Measurements from ENCODE around the gene KCNAB3.

The KCNAB3 gene

DNA sequence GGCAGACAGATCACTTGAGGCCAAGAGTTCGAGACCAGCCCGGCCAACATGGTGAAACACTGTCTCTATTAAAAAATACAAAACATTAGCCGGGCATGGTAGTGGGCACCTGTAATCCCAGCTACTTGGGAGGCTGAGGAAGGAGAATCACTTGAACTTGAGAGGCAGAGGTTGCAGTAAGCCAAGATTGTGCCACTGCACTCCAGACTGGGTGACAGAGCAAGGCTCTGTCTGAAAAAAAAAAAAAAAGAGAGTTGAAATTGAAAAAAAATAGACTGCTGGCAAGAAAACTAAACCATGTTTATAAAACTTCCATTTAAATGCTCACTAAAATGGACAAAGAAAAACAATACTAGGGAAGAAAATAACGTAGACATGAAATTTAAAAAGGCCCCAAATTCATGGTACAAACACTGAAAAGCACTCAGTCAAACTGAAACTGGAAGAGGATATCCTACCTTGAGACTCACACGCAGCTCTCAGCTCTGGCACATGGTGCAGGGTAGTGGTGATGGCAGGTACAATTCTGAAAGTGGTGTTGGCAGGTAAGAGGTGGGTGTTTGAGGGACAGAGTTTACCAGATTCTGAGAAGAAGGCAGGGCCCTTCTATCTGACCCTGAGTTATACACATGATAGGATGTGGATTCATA lies 21.6 kb upstream of the KCNAB3 start:
- TF ChIP-seq, protein P1, sequence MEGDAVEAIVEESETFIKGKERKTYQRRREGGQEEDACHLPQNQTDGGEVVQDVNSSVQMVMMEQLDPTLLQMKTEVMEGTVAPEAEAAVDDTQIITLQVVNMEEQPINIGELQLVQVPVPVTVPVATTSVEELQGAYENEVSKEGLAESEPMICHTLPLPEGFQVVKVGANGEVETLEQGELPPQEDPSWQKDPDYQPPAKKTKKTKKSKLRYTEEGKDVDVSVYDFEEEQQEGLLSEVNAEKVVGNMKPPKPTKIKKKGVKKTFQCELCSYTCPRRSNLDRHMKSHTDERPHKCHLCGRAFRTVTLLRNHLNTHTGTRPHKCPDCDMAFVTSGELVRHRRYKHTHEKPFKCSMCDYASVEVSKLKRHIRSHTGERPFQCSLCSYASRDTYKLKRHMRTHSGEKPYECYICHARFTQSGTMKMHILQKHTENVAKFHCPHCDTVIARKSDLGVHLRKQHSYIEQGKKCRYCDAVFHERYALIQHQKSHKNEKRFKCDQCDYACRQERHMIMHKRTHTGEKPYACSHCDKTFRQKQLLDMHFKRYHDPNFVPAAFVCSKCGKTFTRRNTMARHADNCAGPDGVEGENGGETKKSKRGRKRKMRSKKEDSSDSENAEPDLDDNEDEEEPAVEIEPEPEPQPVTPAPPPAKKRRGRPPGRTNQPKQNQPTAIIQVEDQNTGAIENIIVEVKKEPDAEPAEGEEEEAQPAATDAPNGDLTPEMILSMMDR (IDR thresholded peaks at IDR 0.05; ENCODE audit: insufficient read depth, low read depth, low read length, missing control alignments) = no peak
- no peak for DNase-seq (ENCODE audit: low read depth)
- H3K4me3 ChIP-seq (ENCODE audit: low read length) = no peak overlapping the region

DNA sequence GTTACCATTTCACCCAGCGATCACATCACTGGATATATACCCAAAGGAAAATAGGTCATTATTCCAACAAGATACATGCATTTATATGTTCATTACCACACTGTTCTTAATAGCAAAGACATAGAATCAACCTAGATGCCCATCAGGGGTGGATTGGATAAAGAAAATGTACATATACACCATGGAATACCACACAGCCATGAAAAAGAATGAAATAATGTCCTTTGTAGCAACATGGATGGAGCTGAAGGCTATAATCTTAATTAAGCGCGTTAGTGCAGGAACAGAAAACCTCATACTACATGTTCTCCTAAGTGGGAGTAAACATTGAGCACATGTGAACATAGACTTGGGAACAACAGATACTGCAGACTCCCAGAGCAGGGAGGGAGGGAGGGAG lies 20.9 kb upstream of the KCNAB3 start:
- TF ChIP-seq, protein P1 (IDR thresholded peaks at IDR 0.05; ENCODE audit: insufficient read depth, low read depth, low read length, missing control alignments) = no peak
- H3K4me3 ChIP-seq (ENCODE audit: low read length) = no peak overlapping the region
- no peak for DNase-seq (ENCODE audit: low read depth)

DNA sequence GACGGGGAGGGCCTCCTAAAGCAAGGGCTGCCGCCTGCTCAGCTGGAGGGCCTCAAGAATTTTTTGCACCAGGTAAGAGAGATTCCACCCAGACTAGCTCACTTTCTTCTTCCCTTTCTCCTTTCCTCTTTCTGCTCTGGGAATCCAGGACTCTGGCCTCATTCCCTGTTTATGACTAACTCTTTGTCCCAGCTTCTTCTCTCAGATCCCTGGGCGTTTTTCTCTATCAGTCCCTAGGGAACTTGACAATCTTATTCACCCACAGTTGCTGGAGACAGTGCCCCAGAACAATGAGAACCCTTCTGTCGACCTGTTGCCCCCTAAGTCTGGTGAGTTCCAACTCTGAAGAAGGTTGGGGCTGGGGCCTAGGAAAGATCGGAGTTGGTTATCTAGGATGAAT lies 18.0 kb upstream of the KCNAB3 start:
- DNase-seq (ENCODE audit: low read depth) = no peak
- TF ChIP-seq, protein P1 (IDR thresholded peaks at IDR 0.05; ENCODE audit: insufficient read depth, low read depth, low read length, missing control alignments) = no peak
- no peak overlapping the region for H3K4me3 ChIP-seq (ENCODE audit: low read length)

DNA sequence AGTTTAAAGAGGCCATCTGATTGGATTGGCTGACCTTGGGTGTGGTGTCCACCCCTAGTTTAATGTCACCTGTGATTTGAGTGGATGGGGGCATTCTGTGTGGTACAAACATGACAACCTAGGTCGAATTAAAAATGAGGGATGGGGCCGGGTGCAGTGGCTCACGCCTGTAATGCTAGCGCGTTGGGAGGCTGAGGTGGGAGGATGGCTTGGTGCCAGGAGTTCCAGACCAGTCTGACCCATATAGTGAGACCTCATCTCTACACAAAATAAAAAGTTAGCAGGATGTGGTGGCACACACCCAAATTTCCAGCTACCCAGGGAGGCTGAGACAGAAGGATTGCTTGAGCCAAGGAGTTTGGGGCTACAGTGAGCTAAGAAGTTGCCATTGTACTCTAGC lies 16.8 kb upstream of the KCNAB3 start:
- no peak overlapping the region for H3K4me3 ChIP-seq (ENCODE audit: low read length)
- no peak for DNase-seq (ENCODE audit: low read depth)
- TF ChIP-seq, protein P1 (IDR thresholded peaks at IDR 0.05; ENCODE audit: insufficient read depth, low read depth, low read length, missing control alignments) = no peak

DNA sequence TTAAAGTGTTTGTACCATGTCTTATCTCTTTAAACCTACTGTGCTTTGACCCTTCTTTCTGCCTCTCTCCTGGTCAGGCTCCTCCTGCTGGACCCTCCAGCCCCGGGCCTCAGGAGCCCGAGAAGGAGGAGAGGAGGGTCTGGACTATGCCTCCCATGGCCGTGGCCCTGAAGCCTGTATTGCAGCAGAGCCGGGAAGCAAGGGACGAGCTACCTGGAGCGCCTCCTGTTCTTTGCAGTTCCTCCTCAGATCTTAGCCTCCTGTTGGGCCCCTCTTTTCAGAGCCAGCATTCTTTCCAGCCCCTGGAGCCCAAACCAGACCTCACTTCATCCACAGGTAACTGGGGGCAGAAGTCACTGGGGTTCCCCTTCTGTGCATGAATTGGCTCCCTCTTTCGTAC lies 16.0 kb upstream of the KCNAB3 start:
- DNase-seq (ENCODE audit: low read depth) = no peak
- TF ChIP-seq, protein P1 (IDR thresholded peaks at IDR 0.05; ENCODE audit: insufficient read depth, low read depth, low read length, missing control alignments) = no peak
- H3K4me3 ChIP-seq (ENCODE audit: low read length) = no peak overlapping the region

DNA sequence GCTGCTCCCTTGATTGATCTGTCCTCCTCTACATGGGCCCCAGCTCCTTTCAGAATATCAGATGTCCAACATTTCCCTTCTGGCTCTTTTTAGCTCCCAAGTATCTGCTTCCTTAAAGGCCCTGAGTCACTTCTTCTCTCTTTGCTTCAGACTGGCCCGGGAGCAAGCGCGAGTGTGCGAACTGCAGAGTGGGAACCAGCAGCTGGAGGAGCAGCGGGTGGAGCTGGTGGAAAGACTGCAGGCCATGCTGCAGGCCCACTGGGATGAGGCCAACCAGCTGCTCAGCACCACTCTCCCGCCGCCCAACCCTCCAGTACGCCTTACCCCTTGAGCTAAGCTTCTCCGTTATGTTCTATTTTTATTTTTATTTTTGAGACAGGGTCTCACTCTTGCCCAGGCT lies 14.7 kb upstream of the KCNAB3 start:
- TF ChIP-seq, protein P1 (IDR thresholded peaks at IDR 0.05; ENCODE audit: insufficient read depth, low read depth, low read length, missing control alignments) = no peak
- no peak for DNase-seq (ENCODE audit: low read depth)
- no peak overlapping the region for H3K4me3 ChIP-seq (ENCODE audit: low read length)

DNA sequence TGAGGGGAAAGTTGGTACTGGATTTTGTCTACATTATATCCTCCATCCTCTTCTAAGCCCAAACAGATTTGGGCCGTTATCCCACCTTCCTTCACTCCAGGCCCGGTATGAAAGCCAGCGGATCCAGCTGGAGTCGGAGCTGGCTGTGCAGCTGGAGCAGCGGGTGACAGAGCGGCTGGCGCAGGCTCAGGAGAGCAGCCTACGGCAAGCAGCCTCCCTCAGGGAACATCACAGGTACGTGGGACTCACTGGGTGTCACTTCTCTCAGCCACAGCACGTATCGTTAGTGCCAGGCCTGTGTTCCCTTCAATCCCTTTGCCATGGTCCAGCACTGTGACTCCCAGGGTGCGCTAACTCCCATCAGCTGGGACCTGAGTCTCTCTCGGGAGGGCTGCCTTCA lies 13.6 kb upstream of the KCNAB3 start:
- TF ChIP-seq, protein P1 (IDR thresholded peaks at IDR 0.05; ENCODE audit: insufficient read depth, low read depth, low read length, missing control alignments) = no peak
- DNase-seq (ENCODE audit: low read depth) = no peak
- H3K4me3 ChIP-seq (ENCODE audit: low read length) = no peak overlapping the region
